ENCODE measurements around the gene PTGES. TPM values are rescaled to one million over a fixed set of nuclear protein-coding genes. Genes with fewer than 3 reads are reported as not detected.
A peak's percentile ranks its signal among the peaks of the same experiment; 100 is the strongest.

The PTGES gene
- total and polyA plus RNA-seq, 9 of the 15 experiments (the other 6 are each of a cell fraction or from before 2014, with no cell fraction given): 0.13 TPM; not detected in 8

DNA sequence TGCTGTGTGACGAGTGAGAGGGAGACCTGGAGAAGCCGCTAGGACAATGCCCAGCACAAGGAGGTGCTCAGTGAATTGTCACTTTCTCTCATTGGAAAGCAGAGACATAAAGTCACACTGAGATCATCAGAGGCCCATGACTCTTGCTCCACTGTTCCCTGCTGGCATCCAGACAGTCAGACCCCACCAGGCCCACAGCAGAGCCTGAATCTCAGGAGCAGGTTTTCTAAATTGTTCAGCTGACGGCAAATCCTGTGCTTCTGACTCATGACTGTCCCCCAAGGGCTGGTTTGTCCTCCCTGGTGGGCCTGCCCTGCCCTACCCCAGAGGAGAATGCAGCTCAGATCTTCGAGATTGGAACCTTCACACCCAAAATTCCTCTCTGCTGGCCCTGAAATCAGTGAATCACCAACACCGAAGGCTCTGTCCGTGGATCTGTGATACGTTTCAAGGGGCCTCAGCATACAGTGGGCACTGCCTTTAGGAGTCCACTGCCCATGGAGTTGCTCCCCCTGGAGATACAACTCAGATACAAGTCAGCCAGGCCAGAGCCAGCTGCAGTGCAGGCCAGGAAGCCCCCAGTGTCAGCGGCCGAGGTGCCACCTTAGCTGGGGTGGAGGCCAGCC, 2.7 kb downstream of the PTGES start:
- Histone ChIP-seq H4K20me1 (replicated peaks; ENCODE audit: control insufficient read depth, insufficient read depth, low read length) (no peaks in the 10 kb centered on the region), H3K4me3 (no peak overlapping the region), H3K36me3 (ENCODE audit: control insufficient read depth, insufficient read depth, low read length) (no peaks in the 10 kb centered on the region), H3K27ac (ENCODE audit: extremely low read depth, low read depth, low read length) (no peak overlapping the region), H3K4me1 (replicated peaks in 1 of 2; ENCODE audit: control insufficient read depth in 2 of 2, insufficient read depth in 2 of 2, low read length in 2 of 2) (peaks cover 11 to 17% of the 10 kb centered on the region in 2 experiments; a peak in 4 of 5 replicates), H3K9ac (ENCODE audit: insufficient read depth in 1 of 2, low read depth in 2 of 2, low read length in 2 of 2) (0 out of 4 replicates have a peak overlapping the region, but pooled peaks of 1 of the 2 experiments have one; percentile 15), H3K27me3 (ENCODE audit: control insufficient read depth in 2 of 2, insufficient read depth in 2 of 2, low read length in 2 of 2) (peaks cover 37 to 70% of the 10 kb centered on the region in 2 experiments; a peak in 4 of 5 replicates), H3K9me1 (ENCODE audit: control insufficient read depth, insufficient read depth, low read length) (no peaks in the 10 kb centered on the region), H3K79me2 (ENCODE audit: control insufficient read depth, insufficient read depth, low read length) (no peaks in the 10 kb centered on the region), H3K4me2 (ENCODE audit: insufficient read depth, low read length) (no peak overlapping the region), H2AFZ (ENCODE audit: low read depth, low read length) (no peak overlapping the region), H3K9me3 (replicated peaks; ENCODE audit: control insufficient read depth, insufficient read depth, low read depth, low read length) (no peaks in the 10 kb centered on the region)
- no peak for FAIRE-seq
- intact Hi-C loops (cut with micrococcal nuclease): no loop called here
- ATAC-seq: no peak
- CTCF ChIA-PET (ENCODE audit: low intra/inter-chr PET ratio): no interaction called here
- TF ChIP-seq RUNX1 (IDR thresholded peaks at IDR 0.05; ENCODE audit: low read depth) (0 out of 2 replicates have a peak, but pooled peaks have one; percentile 17), RBM25 (IDR thresholded peaks at IDR 0.05; ENCODE audit: low read depth, low read length, severe bottlenecking) (no peak)
- TF ChIP-seq, protein P1, sequence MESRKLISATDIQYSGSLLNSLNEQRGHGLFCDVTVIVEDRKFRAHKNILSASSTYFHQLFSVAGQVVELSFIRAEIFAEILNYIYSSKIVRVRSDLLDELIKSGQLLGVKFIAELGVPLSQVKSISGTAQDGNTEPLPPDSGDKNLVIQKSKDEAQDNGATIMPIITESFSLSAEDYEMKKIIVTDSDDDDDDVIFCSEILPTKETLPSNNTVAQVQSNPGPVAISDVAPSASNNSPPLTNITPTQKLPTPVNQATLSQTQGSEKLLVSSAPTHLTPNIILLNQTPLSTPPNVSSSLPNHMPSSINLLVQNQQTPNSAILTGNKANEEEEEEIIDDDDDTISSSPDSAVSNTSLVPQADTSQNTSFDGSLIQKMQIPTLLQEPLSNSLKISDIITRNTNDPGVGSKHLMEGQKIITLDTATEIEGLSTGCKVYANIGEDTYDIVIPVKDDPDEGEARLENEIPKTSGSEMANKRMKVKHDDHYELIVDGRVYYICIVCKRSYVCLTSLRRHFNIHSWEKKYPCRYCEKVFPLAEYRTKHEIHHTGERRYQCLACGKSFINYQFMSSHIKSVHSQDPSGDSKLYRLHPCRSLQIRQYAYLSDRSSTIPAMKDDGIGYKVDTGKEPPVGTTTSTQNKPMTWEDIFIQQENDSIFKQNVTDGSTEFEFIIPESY (CRISPR knock-in tag; IDR thresholded peaks at IDR 0.05): 0 out of 2 replicates have a peak, but pooled peaks have one; percentile 40
- TF ChIP-seq, protein P2, sequence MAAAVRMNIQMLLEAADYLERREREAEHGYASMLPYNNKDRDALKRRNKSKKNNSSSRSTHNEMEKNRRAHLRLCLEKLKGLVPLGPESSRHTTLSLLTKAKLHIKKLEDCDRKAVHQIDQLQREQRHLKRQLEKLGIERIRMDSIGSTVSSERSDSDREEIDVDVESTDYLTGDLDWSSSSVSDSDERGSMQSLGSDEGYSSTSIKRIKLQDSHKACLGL (CRISPR knock-in tag; IDR thresholded peaks at IDR 0.05; ENCODE audit: borderline replicate concordance, poor library complexity, severe bottlenecking): no peak
- DNase-seq (ENCODE audit: extremely low read depth in 1 of 4, low spot score in 3 of 4): no peak
- no TSS peak for BruUV-seq (replicated peaks)
- in situ Hi-C loops (cut with MboI): no loop called here
- 22% methylated on average over 9 of the region's 9 CpGs for WGBS (ENCODE audit: insufficient coverage, low coverage, missing lambda C conversion rate)
- POLR2A ChIA-PET: interaction anchor here (0.6 to 5.2 kb wide), 8 partner anchors 10 to 317 kb away, joined by 3 to 29 read pairs (median 4); no protein-coding TSS in a partner anchor
